HG02870 (cell line): ENCODE measurements around the gene MEF2D.
A peak's percentile ranks its signal among the peaks of the same experiment; 100 is the strongest.

Source experiments
- ATAC-seq: cut with Tn5 transposase; IDR thresholded peaks from one replicate; pipeline ENCODE4 v1.9.1; 2021; ENCODE audit warnings: mild to moderate bottlenecking, moderate library complexity; ENCODE audit not compliant: unreplicated experiment

The MEF2D gene

GRCh38 chr1:156502391-156502893, 1.9 kb upstream of the MEF2D start:
- ATAC-seq = no peak

DNA sequence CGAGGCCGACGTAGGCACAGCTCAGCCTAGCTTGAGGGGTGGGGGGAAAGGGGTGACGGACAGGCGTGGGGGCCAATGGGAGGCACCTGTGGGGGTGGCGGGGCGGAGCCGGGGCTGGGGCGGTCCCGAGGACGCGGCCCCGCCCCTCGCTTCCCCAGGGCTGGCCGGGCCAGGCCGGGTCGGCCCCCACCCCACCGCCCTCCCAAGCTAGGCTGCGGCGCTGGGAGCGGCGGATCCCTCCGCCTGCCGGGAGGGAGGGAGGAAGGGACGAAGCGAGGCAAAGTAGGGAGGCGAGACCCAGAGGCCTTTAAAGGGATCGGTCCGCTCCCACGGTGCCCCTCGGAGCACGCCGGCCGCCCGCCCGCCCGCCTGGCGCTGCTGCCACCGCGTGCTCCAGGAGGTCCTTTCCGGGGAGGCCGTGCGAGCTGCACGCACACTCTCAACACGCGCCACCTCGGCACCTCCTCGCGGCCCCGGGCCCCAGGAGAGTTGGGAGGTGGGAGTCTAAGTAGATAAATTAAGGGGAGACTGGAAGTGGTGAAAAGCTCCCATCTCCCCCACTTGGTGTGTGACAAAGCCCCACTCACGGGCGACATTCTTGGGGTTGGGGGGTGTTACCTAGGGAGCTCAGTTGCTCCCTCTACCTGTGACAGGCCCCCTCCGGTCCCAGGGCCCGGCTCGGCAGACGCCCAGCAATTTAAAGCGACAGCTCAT, 375 bp upstream of the MEF2D start:
- peak; percentile 43 for ATAC-seq

GRCh38 chr1:156499842-156500542, 583 bp downstream of the MEF2D start:
- ATAC-seq = no peak

DNA sequence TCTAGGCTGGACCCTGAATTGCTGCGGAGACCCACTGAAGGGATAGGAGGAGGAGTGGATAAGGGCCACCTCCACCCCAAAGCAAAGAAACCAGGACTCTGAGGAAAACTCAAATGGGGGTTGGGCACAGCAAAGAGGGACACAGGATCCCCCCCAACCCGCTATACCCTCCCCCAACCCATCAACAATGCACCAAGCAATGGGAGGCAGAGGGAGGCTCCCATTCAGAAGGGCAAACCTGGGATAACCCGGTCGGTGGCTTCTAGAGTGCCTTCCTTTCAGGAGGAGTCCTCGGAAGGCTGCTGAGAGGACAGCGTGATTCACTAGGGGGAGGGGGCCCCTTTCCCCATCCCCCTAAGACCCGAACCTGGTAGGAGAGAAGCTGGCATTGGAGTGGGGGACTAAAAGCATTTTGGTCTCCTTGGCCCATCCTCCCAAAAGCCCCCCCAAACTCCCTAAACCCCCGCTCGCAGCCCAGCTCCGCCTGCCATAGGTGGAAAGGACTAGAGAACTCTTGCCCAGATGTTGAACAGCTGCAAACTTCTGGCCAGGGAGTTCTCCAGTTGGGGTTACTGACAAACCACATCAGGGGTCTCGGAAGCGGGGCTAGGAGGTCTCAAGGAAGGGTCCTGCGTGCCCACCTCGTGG, 1.3 kb downstream of the MEF2D start:
- no peak for ATAC-seq

DNA sequence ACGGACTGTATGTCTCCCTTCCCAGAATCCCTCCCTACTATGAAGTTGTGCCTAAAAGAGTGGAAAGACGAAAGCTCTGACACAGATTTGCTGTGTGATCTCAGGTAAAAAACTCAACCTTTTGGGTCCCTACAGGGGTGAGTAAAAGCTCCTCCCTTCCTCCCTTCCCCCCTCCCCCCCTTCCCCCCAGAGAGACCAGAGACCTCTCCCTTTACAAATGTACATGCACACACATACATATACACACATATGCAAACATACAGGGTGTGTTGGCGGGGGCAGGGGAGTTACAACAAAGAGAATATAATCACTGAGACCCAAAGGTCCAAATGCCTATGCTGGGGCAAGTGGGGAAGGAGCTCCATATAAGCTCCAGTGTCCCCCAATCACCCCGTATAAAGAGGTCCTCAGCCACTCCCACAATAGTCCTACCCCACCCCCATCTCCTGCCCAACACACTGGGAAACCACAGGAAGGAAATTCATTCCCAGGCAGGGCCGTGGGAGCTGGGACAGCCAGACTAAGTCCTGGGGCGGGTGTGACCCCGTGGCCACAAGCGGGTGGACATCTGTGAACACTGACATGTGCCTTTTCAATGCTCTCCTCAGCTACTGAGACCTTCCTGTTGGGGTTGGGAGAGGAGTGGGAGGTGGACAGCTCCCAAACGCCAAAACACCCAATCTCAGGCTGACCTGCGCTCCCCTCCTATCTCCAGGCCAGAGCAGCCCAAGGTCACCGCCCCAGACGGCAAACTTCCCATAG, 2.0 kb downstream of the MEF2D start:
- ATAC-seq = no peak

DNA sequence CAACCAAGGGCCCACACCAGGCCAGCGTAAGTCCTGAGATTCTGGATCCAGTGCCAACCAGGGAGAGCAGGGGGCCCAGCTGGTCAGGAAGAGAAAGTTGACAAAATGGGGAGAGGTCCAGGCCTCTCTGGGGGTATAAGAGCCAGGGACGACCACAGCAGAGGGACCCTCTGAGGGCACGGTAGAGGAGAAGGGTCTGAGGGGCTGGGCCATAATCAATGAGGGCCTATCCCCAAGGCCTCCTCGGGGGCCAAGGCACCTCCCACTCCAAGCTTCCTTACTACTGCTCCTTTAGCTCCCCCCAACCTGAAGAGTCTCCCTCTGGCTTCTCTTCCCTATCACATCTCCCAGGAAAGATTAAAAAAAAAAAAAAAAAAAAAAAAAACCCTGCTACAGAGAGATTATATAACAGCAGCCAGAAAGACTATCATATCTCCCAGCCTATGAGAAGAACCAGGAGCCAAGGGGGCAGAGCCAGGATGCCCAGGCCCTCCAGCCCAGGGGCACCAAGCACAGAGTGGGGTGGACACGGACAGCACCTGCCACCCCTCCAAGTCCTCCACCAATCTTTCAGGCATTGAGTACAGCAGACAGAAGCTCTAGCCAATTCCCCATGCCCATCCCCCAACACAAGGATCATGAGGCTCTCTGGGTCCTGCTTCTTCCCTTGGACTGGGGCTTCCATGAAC, 2.7 kb downstream of the MEF2D start:
- no peak for ATAC-seq

DNA sequence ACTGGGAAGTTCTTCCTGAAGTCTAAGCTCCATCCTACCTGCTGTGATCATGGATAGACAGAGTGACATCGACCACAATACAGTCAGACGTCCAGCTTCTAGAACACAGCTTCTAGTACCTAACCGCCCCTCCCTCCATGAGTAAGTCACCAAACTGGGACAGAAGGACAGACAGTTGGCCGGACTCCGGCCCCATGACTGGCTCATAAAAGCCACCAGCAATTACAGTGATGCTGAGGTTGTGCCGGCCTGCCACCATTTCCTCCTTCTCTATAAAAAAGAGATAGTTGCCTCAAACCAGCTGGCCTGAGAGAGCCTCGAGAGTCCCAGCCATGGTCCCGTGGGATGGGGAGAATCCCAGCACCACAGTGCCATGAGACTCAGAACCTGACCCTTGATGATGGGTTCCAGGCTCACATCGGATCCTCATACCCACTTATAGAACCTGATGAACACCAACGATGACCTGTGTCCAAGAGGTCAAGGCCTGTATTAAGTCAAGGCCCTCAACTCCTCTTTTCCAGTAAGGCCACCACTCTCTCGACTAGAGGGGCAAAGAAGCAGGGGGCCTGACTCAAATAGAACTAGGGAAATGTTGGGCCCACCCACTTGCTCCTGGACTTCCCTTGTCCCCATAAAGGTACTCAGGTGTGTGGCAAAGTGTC, 3.4 kb downstream of the MEF2D start:
- ATAC-seq = no peak

DNA sequence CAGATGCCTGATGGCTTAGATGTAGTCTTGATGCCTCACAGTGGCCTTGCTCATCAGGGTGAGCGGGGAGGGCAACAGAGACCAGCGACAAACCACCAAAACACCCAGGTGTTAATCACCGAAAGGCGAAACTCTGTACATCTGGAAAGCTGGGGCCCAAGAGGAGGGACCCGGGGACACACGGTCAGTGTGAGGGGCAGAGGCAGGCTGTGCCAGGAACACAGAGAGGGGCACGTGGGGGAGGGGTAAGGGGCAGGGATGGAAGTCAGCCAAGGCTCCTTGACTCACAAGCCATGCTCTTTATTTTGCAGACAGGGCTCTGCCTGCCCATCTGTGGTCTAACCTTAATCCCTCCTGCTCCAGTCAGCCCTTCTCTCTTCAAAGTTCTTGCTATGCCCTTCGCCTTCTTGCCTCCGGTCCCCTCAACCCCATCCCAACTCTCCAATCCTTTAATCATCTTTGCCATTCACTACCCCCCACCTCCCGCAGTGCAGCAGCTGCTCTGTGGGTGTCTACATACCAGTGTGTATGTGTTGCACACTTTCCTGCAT, 4.3 kb downstream of the MEF2D start:
- ATAC-seq = no peak

DNA sequence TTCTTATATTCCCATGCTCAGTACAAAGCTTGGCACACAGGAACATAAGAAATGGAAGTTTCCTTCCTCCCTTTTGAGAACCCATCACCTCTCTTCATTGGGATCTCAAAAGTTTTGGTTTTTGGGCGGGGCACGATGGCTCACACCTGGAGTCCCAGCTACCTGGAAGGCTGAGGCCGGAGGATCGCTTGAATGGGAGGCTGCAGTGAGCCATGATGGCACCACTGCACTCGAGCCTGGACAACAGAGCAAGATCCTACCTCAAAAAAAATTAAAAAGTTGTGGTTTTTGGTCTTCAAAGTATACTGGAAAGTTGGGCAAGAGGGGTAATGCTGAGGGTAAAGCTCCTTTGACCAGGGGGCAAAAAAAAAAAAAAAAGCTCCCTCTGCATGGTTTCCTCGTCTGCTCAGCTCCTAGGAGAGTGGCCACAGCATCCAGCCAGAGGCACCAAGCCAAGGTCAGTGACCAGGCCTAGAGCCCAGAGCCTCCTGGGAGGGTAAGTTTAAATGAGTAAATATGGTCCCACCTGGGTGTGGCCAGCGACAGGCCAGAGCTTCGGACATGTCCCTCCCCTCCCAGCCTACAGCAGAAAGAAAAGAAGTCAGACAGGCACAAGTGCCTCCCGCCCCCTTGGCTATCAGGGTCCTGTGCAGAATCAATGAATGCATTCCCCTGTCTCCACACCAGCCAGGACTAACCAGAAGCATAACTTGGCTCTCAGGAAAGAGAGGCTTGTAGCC, 5.0 kb downstream of the MEF2D start:
- ATAC-seq = no peak

DNA sequence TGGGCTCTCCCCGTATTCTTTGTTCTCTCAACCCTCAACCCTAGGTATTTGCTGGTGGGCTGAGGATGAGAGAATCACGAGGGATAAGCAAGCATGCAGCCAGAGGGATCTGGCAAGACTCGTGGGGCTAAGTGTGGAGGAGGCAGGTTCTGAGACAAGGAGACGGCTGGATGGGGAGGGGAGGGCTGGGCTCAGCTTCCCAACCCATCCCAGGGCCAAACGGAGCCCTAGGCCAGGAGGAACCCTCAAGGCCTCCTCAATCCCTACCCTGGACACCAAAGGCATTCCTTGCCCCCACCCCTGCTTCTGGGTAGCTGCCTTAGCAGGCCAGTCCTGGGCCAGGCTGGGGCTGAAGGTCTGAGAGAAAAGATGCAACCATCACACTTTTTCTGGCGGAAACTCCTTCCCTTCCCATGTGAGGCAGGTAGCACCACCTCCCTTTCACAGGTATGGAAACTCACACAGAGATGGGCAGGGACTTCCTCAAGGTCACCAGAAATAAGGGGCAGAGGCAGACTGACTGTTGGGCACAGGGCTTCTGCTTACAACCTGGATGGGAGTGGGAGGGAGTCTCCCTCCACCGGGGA, 6.2 kb downstream of the MEF2D start:
- no peak for ATAC-seq

GRCh38 chr1:156493742-156494141, 6.8 kb downstream of the MEF2D start:
- no peak for ATAC-seq

GRCh38 chr1:156493154-156493631, 7.4 kb downstream of the MEF2D start:
- no peak for ATAC-seq

DNA sequence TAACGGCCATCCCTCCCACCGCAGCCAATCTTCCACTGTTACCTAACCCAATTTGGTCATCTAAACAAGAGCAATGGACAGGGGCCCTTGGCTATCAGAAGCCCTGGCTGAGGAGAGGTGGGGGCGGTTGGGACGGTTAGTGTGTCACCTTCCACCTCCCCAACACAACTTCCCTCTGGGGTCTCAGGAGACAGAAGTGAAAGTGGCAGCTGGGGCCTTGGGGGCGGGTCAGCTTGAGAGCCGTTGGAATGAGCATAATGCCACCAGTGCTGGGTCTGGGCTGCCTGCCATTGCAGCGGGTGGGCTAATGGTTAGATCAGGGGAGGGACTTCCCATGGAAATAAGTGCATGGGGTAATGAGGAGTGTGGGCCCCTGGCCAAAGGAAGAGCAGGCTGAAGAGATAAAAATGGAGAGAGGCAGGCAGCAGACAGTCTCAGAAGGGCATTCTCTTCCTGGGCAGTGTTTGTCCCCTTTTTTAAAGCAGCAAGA, 7.9 kb downstream of the MEF2D start:
- ATAC-seq = no peak

DNA sequence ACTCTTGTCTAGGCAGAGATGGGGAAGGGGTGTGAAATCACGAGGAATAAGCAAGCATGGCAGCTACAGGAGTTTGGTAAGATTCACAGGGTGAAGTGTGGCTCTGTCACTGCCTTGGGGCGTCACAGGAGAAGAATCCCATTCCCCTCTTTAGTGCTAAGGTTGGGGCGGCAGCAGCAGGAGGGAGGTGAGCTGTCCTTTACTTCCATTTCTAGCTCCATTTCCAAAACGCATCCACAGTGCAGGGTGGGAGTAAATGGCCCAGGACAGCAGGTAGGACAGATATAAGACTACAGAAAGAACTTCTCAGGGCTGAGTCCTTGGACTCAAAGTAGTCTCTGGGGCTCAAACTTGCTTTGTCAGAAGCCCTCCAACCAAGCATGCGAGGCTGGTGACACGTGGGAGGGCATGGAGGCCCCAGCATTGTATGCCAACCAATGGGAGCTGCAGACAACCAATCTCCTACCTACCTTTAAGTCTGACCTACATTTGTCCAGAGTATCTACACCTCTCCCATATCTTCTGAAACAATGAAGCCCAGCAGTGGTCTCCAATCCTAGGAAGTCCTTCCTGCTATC, 8.5 kb downstream of the MEF2D start:
- no peak for ATAC-seq

DNA sequence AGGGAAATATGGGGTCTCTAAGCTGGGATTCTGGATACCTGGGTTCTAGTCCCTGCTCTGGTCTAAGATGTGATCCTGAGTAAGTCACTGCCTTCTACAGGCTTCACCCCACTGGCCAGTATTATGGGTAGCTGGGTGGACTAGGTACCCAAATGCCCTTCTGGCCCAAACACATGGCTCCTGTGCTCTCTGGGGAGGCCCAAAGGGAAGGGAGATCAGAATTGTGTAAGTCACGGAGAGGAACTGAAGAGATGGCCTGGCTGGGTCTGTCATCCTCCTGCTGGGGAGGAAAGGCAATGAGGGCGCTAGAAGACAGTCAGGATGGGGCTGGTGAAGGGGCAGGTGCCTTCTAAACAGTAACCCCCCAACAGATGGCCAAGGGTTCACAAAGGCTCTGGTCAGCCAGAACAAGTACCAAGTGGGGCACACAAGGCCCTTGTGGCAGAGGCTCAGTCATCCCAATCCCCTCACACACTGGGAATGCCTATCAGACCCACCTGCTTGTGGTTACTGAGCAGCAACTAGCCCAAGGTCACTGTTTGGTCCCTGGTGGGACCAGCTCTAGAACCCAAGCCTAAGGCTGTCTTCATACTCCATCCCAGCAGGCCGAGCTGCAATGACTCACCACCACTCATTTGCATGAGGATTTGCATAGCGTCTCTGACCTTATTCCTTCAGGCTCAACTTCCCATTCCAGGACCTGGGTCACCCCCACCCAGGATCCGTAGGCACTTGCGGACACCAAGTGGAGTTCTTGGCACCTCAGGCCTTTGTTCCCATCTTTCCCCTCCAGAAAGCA, 9.2 kb downstream of the MEF2D start:
- no peak for ATAC-seq

DNA sequence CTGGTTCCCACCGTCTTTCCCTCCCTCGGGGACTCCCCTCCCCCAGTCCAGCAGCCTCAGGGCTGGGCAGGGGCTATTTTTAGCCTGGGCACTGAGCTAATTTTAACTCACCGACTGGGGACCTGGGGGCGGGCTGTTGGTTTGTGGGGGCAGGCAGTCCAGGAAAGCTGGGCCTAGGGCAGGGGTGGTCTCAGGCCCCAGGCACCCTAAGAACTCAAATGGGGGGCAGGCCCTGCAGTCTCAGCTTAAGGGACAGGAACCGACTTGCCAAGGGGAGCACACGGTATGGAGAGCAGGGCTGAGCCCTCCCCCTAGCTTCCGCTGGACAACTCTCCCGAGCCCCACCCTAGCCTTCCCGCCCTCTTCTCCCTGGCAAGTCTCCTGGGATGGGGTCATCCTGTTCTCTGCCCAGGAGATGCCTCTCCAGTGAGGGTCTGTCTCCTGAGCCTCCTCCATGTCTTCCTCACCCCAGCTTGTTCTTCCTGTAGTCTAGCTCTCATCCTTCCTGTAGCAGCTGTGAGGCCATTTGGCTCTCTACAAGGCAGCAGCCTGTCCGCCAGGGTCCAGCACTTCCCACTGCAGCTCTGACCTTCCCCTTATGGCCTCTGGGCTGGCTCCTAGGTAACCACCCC, 10.1 kb downstream of the MEF2D start:
- no peak for ATAC-seq

- ATAC-seq = no peak
These were observed 10.7 kb downstream of the MEF2D start for GRCh38 chr1:156489935-156490293.
